Ishikawa (cell line): ENCODE results near the gene PALLD.

Experiments
- EGR1 ChIP-seq: IDR thresholded peaks from 2 replicates; pipeline ENCODE4 v1.6.1; 2012
- EP300 ChIP-seq: IDR thresholded peaks from 2 replicates; pipeline ENCODE4 v1.6.1; 2012; ENCODE audit warnings: borderline replicate concordance
- MAX ChIP-seq: IDR thresholded peaks from 2 replicates; pipeline ENCODE4 v1.6.1; 2012

- TF ChIP-seq MAX (no peak), EP300 (no peak), EGR1 (no peak)
These were observed 35.0 kb upstream of the PALLD start for GRCh38 chr4:168461821-168462220.
